Measurements from ENCODE around the gene ARHGEF26. TPM values are rescaled to one million over a fixed set of nuclear protein-coding genes. Genes with fewer than 3 reads are reported as not detected.

The ARHGEF26 gene
- total RNA-seq, 1 experiment from 2014 or later: 7.2 TPM

- TF ChIP-seq REST (IDR thresholded peaks at IDR 0.05; ENCODE audit: low read depth): no peak
- TF ChIP-seq CEBPB (IDR thresholded peaks at IDR 0.05; ENCODE audit: low read depth): no peak
- TF ChIP-seq YY1 (IDR thresholded peaks at IDR 0.05; ENCODE audit: extremely low read depth, insufficient replicate concordance, low read depth, low read length): no peak
- TF ChIP-seq POLR2AphosphoS5 (IDR thresholded peaks at IDR 0.05; ENCODE audit: low read depth, low read length): no peak
- TF ChIP-seq ATF3 (IDR thresholded peaks at IDR 0.05): no peak
Measured at GRCh38 chr3:154139996-154140436, 18.8 kb downstream of the ARHGEF26 start (continued).

GRCh38 chr3:154142608-154143007 lies 21.4 kb downstream of the ARHGEF26 start:
- Histone ChIP-seq H3K9me3 (ENCODE audit: control insufficient read depth in 1 of 2, insufficient read depth in 1 of 2, low read depth in 1 of 2, low read length in 2 of 2) (no peaks in the 10 kb centered on the region), H3K36me3 (ENCODE audit: control insufficient read depth in 1 of 2, insufficient read depth in 2 of 2, low read length in 2 of 2) (no peaks in the 10 kb centered on the region), H4K20me1 (ENCODE audit: insufficient read depth) (no peaks in the 10 kb centered on the region), H3K27me3 (ENCODE audit: insufficient read depth, low read length) (no peaks in the 10 kb centered on the region), H3K4me3 (replicated peaks in 1 of 2; ENCODE audit: low read depth in 1 of 2, low read length in 2 of 2) (no peak overlapping the region), H2AFZ (ENCODE audit: low read depth, low read length, poor library complexity, severe bottlenecking) (no peak overlapping the region), H3K79me2 (ENCODE audit: insufficient read depth, low read length) (no peaks in the 10 kb centered on the region; the same call in 1 of the 2 replicates), H3K27ac (ENCODE audit: low read depth, low read length) (no peak overlapping the region), H3K4me1 (ENCODE audit: control insufficient read depth in 1 of 2, insufficient read depth in 2 of 2, low read length in 2 of 2) (peaks cover 0 to 7% of the 10 kb centered on the region in 2 experiments; a peak in 1 of 4 replicates), H3K4me2 (ENCODE audit: low read length) (peak overlapping the region; percentile 10; the same call in 1 of the 2 replicates), H3K9me2 (ENCODE audit: insufficient read depth) (no peaks in the 10 kb centered on the region), H3K9ac (ENCODE audit: low read length) (no peak overlapping the region)
- DNase-seq (ENCODE audit: low read depth, low spot score) (no peak), ATAC-seq (no peak)
- RAD21 ChIA-PET (ENCODE audit: low non-redundant PET in 1 of 2, low total read pairs in 2 of 2, uncharacterized antibody in 2 of 2, unreplicated experiment in 2 of 2): no interaction called here
- CTCF ChIA-PET: no interaction called here
- BruUV-seq (replicated peaks): no TSS peak
- TF ChIP-seq ELF1 (IDR thresholded peaks at IDR 0.05; ENCODE audit: borderline replicate concordance, low read depth) (no peak), CTCF (IDR thresholded peaks at IDR 0.05 in 2 of 3, conservative IDR thresholded peaks at IDR 0.05 in 1 of 3; ENCODE audit: borderline replicate concordance in 1 of 3, insufficient read depth in 1 of 3, low read depth in 2 of 3, low read length in 2 of 3) (no peak), ATF3 (IDR thresholded peaks at IDR 0.05) (no peak), MAX (IDR thresholded peaks at IDR 0.05) (no peak), ZNF274 (IDR thresholded peaks at IDR 0.05; ENCODE audit: low read depth, low read length) (no peak)
- intact Hi-C loops (cut with micrococcal nuclease): no loop called here
- POLR2A ChIA-PET: no interaction called here

Data from HCT116 (cell line).